B cell (primary cell): ENCODE results near the gene STX10. TPM values are rescaled to one million over a fixed set of nuclear protein-coding genes. Genes with fewer than 3 reads are reported as not detected.

Source experiments
- ATAC-seq: fragments of 200-7000 bp; cut with Tn5 transposase; one replicate; pipeline ENCODE4 v1.10.0; 2021; ENCODE audit warnings: low read depth, mild to moderate bottlenecking, moderate number of reproducible peaks, moderate library complexity
- CTCF ChIA-PET: fragments of 350-600 bp; sonication (Branson Sonifier 250); formaldehyde crosslinking; loops from one replicate; lab custom pipeline; 2021; ENCODE audit warnings: antibody characterized with exemption, inconsistent platforms; lab: Charles Lee
- POLR2A ChIA-PET: fragments of 350-600 bp; sonication (Branson Sonifier 250); formaldehyde crosslinking; loops from one replicate; lab custom pipeline; 2021; ENCODE audit warnings: antibody characterized with exemption; lab: Charles Lee
- DNase-seq: peaks from one replicate; pipeline ENCODE4 v3.0.0; 2013
- H2AFZ ChIP-seq: 2 replicates; pipeline ENCODE4 v1.6.1; 2012; ENCODE audit warnings: mild to moderate bottlenecking, low read depth, low read length; ENCODE audit not compliant: insufficient read depth, poor library complexity, severe bottlenecking
- H3K27ac ChIP-seq, 2 donors: 1 replicate in 1 of 2; 2 replicates in 1 of 2; pipeline ENCODE4 v1.5.1; 2012 to 2013; ENCODE audit warnings: low read length in 2 of 2, mild to moderate bottlenecking in 2 of 2, moderate library complexity in 1 of 2
- H3K27me3 ChIP-seq, 4 experiments: fragments of 200-600 bp in 1 of 4; sonication (generic) in 1 of 4; replicated peaks in 1 of 4; 1 replicate in 2 of 4; 2 replicates in 2 of 4; pipeline versions ENCODE4 v1.6.1 to v1.7.0; 2013 to 2016; ENCODE audit warnings: low read length in 3 of 4, mild to moderate bottlenecking in 2 of 4, mixed read lengths in 1 of 4, moderate library complexity in 1 of 4; ENCODE audit not compliant: insufficient read depth in 4 of 4, control insufficient read depth in 3 of 4; ENCODE audit errors: control extremely low read depth in 1 of 4
- H3K36me3 ChIP-seq, 2 experiments: replicated peaks in 1 of 2; 1 replicate in 1 of 2; 2 replicates in 1 of 2; pipeline versions ENCODE4 v1.6.1 to v1.7.1; 2013; ENCODE audit warnings: low read length in 1 of 2; ENCODE audit not compliant: insufficient read depth in 2 of 2, control insufficient read depth in 1 of 2; ENCODE audit errors: control extremely low read depth in 1 of 2, extremely low read depth in 1 of 2
- H3K4me1 ChIP-seq, 2 donors: fragments of 200-600 bp in 1 of 2; sonication (generic) in 1 of 2; 1 replicate in 1 of 2; 2 replicates in 1 of 2; pipeline versions ENCODE4 v1.5.1 to v1.6.1; 2013 to 2017; ENCODE audit warnings: low read length in 2 of 2; ENCODE audit not compliant: control insufficient read depth in 2 of 2, insufficient read depth in 2 of 2
- H3K4me2 ChIP-seq: replicated peaks from 2 replicates; pipeline ENCODE3; 2012; ENCODE audit warnings: mild to moderate bottlenecking, low read depth, low read length; ENCODE audit not compliant: poor library complexity, severe bottlenecking
- H3K4me3 ChIP-seq, 5 experiments: fragments of 200-600 bp in 1 of 5; sonication (generic) in 1 of 5; 1 replicate in 3 of 5; 2 replicates in 2 of 5; pipeline versions ENCODE4 v1.5.1 to v1.7.0; 2011 to 2016; ENCODE audit warnings: low read length in 4 of 5, mild to moderate bottlenecking in 4 of 5, low read depth in 2 of 5, control low read depth in 1 of 5, moderate library complexity in 1 of 5; ENCODE audit not compliant: insufficient read depth in 1 of 5; ENCODE audit errors: control extremely low read depth in 1 of 5, extremely low read depth in 1 of 5
- H3K79me2 ChIP-seq: fragments of 200-600 bp; sonication (generic); one replicate; pipeline ENCODE4 v1.6.0; 2016; ENCODE audit warnings: low read length; ENCODE audit not compliant: control insufficient read depth, insufficient read depth
- H3K9ac ChIP-seq: fragments of 200-600 bp; sonication (generic); 2 replicates; pipeline ENCODE4 v1.6.1; 2017; ENCODE audit warnings: mild to moderate bottlenecking, low read length, moderate library complexity
- H3K9me3 ChIP-seq, 3 donors: one replicate each; pipeline versions ENCODE4 v1.6.1 to v1.7.1; 2013; ENCODE audit warnings: low read length in 2 of 3; ENCODE audit not compliant: control insufficient read depth in 2 of 3, insufficient read depth in 1 of 3; ENCODE audit errors: control extremely low read depth in 1 of 3
- H4K20me1 ChIP-seq: 2 replicates; pipeline ENCODE4 v1.6.0; 2012; ENCODE audit warnings: mild to moderate bottlenecking, low read length; ENCODE audit not compliant: insufficient read depth, control insufficient read depth, poor library complexity, severe bottlenecking
- H3K27ac Mint-ChIP-seq: one replicate; pipeline ENCODE4 v1.8.0; 2021; ENCODE audit warnings: mixed read lengths
- H3K27me3 Mint-ChIP-seq: one replicate; pipeline ENCODE4 v1.8.0; 2021; ENCODE audit warnings: mixed read lengths
- H3K4me1 Mint-ChIP-seq: one replicate; pipeline ENCODE4 v1.8.0; 2021; ENCODE audit warnings: mixed read lengths
- H3K4me3 Mint-ChIP-seq: one replicate; pipeline ENCODE4 v1.8.0; 2021; ENCODE audit warnings: mixed read lengths
- H3K9me3 Mint-ChIP-seq: one replicate; pipeline ENCODE4 v1.8.0; 2022; ENCODE audit warnings: mixed read lengths; ENCODE audit not compliant: insufficient read depth
- EZH2 ChIP-seq: IDR thresholded peaks from 2 replicates; pipeline ENCODE4 v1.6.1; 2012; ENCODE audit warnings: borderline replicate concordance, low read depth, mild to moderate bottlenecking, moderate library complexity, low read length; ENCODE audit not compliant: insufficient read depth, poor library complexity, severe bottlenecking
- WGBS: methylation state at CpG from one replicate; pipeline ENCODE4 v1.1.5; 2013; ENCODE audit warnings: missing lambda C conversion rate; ENCODE audit not compliant: insufficient coverage; 5-methylcytosine and 5-hydroxymethylcytosine counted together
- intact Hi-C: fragments of 100-400 bp; cut with micrococcal nuclease; formaldehyde crosslinking; loops from one replicate; pipeline ENCODE4 v1.10.0; 2022
- polyA plus RNA-seq: library from polyadenylated mRNA; depleted of rRNA; stranded (reverse); fragments of >200 nt; gene quantifications from 2 replicates; pipeline ENCODE4 v1.2.3, GENCODE V29; 2012
- total RNA-seq, 2 donors: library from RNA; stranded (reverse); fragments of 120-200 nt in 1 of 2; gene quantifications; 1 replicate in 1 of 2; 2 replicates in 1 of 2; pipeline versions ENCODE4 v1.2.3 to v1.2.4, GENCODE V29; 2013 to 2022
- TF ChIP-seq, protein P1 (sequence below): fragments of 200-600 bp; IDR thresholded peaks from one replicate; pipeline ENCODE4 v1.8.0; 2022; ENCODE audit warnings: antibody characterized with exemption, mild to moderate bottlenecking

Gene STX10
- total and polyA plus RNA-seq, 2 donors (not counting 1 experiment from before 2014, with no cell fraction given) = 59.0 to 147 TPM

DNA sequence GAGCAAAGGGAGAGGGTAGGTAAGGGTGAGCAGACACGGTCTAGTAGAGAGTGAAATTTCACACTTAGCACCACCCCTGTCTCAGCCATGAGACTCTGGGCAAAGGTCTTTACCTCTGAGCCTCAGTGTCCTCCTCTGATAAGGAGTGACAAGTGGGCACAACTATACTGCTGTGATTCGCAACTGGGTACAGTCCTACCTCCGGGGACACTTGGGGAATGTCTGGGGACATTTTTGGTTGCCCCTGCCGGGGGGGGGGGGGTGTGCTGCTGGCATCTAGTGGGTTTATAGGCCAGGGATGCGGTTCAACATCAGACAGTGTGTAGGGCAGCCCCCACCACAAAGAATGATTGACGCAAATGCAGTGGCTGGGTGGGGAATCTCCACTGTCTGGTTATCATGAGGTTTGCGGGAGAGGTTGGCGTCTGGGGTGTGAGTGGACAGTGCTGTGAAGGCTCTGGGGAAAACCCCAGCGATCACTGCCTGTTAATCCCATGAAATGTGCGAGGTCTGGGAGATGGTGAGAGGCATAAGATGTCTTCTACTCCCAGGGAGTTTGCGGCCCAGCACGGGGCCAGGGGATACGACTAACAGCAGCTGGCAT lies 27.8 kb downstream of the STX10 start:
- H2AFZ ChIP-seq = no peak overlapping the region
- no peak overlapping the region for H3K4me3 ChIP-seq
- H3K4me1 Mint-ChIP-seq = peaks cover 37% of the 10 kb centered on the region
- no peak overlapping the region for H3K4me2 ChIP-seq
- no peak for DNase-seq
- ATAC-seq = no peak
- no peak overlapping the region for H3K9ac ChIP-seq
- H3K9me3 ChIP-seq = peaks cover 0 to 4% (median 0%) of the 10 kb centered on the region in 3 donors
- peaks cover 76% of the 10 kb centered on the region for H3K79me2 ChIP-seq
- H3K4me1 ChIP-seq = peaks cover 12 to 28% of the 10 kb centered on the region in 2 donors
- H3K27me3 Mint-ChIP-seq = no peaks in the 10 kb centered on the region
- ChIA-PET CTCF (no interaction called here), POLR2A (no interaction called here)
- H3K4me3 Mint-ChIP-seq = peak overlapping the region; percentile 4
- peak overlapping the region in 1 of 2 donors; percentile 13 for H3K27ac ChIP-seq
- peaks cover 25% of the 10 kb centered on the region for H4K20me1 ChIP-seq
- 87% methylated on average over 10 of the region's 13 CpGs for WGBS
- intact Hi-C loops = no loop called here
- TF ChIP-seq, protein P1, sequence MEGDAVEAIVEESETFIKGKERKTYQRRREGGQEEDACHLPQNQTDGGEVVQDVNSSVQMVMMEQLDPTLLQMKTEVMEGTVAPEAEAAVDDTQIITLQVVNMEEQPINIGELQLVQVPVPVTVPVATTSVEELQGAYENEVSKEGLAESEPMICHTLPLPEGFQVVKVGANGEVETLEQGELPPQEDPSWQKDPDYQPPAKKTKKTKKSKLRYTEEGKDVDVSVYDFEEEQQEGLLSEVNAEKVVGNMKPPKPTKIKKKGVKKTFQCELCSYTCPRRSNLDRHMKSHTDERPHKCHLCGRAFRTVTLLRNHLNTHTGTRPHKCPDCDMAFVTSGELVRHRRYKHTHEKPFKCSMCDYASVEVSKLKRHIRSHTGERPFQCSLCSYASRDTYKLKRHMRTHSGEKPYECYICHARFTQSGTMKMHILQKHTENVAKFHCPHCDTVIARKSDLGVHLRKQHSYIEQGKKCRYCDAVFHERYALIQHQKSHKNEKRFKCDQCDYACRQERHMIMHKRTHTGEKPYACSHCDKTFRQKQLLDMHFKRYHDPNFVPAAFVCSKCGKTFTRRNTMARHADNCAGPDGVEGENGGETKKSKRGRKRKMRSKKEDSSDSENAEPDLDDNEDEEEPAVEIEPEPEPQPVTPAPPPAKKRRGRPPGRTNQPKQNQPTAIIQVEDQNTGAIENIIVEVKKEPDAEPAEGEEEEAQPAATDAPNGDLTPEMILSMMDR = no peak
- TF ChIP-seq EZH2 = no peak
- no peaks in the 10 kb centered on the region for H3K36me3 ChIP-seq
- H3K9me3 Mint-ChIP-seq = no peaks in the 10 kb centered on the region
- H3K27ac Mint-ChIP-seq = peak overlapping the region; percentile 32
- no peaks in the 10 kb centered on the region for H3K27me3 ChIP-seq

DNA sequence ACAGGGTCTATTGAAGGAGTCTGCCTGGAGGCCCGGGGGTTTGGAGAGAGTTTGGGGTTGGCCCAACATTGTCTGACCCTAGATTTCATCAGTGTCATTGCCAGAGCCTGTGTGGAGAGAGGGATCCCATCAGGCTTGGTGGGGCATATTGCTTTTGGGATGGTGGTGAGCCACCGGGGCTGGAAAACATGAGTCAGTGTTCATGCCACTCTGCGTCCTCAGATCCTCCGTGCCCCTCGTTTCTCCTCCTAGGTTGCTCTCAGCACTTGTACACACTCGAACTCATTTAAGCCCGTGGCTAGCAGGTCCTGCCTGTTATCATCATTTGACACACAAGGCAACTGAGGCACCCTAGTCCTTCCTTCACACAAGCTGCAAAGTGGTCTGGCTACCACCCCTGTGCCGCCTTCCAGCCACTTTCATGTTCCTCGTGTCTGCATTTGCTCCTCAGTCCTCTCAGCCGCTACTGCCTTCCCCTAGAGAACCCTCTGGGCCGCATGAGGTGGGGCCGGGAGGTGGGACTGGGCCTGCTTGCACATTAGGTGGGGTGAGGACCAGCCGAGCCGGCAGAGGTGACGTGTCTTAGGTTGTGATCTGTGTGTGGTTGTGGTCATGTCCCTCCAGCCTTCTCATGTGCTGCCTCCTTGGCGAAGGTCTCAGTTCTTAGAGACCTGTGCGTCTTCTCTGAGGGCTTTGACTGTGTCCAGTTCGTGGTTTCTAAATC lies 28.5 kb downstream of the STX10 start:
- Histone ChIP-seq H3K4me1 (peaks cover 17 to 35% of the 10 kb centered on the region in 2 donors), H3K79me2 (peaks cover 72% of the 10 kb centered on the region), H2AFZ (no peak overlapping the region), H3K9me3 (peaks cover 0 to 4% (median 0%) of the 10 kb centered on the region in 3 donors), H3K4me3 (no peak overlapping the region), H3K27ac (no peak overlapping the region), H3K36me3 (no peaks in the 10 kb centered on the region), H4K20me1 (peaks cover 25% of the 10 kb centered on the region), H3K4me2 (no peak overlapping the region), H3K9ac (no peak overlapping the region), H3K27me3 (no peaks in the 10 kb centered on the region)
- ATAC-seq = no peak
- no peaks in the 10 kb centered on the region for H3K9me3 Mint-ChIP-seq
- TF ChIP-seq EZH2 = no peak
- TF ChIP-seq, protein P1 = no peak
- peak overlapping the region; percentile 4 for H3K4me3 Mint-ChIP-seq
- intact Hi-C loops = no loop called here
- CTCF ChIA-PET = interaction anchor here (0.7 to 1.3 kb wide), 2 partner anchors 11 to 17 kb away, joined by 3 read pairs; no protein-coding TSS in a partner anchor
- 82% methylated on average over 17 of the region's 18 CpGs for WGBS
- POLR2A ChIA-PET = no interaction called here
- H3K27me3 Mint-ChIP-seq = no peaks in the 10 kb centered on the region
- H3K27ac Mint-ChIP-seq = peak overlapping the region; percentile 32
- no peak for DNase-seq
- peaks cover 44% of the 10 kb centered on the region for H3K4me1 Mint-ChIP-seq
